KMS-11 (cell line): ENCODE measurements around the gene EXOC6B.

Source experiments
- H2AFZ ChIP-seq: fragments of 200-600 bp; sonication (generic); 2 replicates; pipeline ENCODE4 v1.6.1; 2016; ENCODE audit warnings: antibody characterized with exemption, mixed run types, low read depth
- H3K27ac ChIP-seq: fragments of 200-600 bp; sonication (generic); 2 replicates; pipeline ENCODE4 v1.6.1; 2016; ENCODE audit warnings: mild to moderate bottlenecking, mixed run types
- H3K27me3 ChIP-seq: fragments of 200-600 bp; sonication (generic); 2 replicates; pipeline ENCODE4 v1.6.1; 2017; ENCODE audit warnings: mild to moderate bottlenecking, low read depth, mixed run types, moderate library complexity; ENCODE audit not compliant: insufficient read depth
- H3K36me3 ChIP-seq: fragments of 200-600 bp; sonication (generic); 2 replicates; pipeline ENCODE4 v1.6.1; 2017; ENCODE audit warnings: mild to moderate bottlenecking, mixed run types; ENCODE audit not compliant: insufficient read depth
- H3K4me1 ChIP-seq: fragments of 200-600 bp; sonication (generic); 2 replicates; pipeline ENCODE4 v1.6.1; 2016; ENCODE audit warnings: mild to moderate bottlenecking, low read depth, mixed run types; ENCODE audit not compliant: poor library complexity, severe bottlenecking
- H3K4me2 ChIP-seq: fragments of 200-600 bp; sonication (generic); 2 replicates; pipeline ENCODE4 v1.7.0; 2016; ENCODE audit warnings: mild to moderate bottlenecking, mixed run types
- H3K4me3 ChIP-seq: fragments of 200-600 bp; sonication (generic); IDR thresholded peaks from 2 replicates; pipeline ENCODE4 v1.6.1; 2017; ENCODE audit warnings: low read depth, low read length, mixed read lengths; ENCODE audit not compliant: insufficient read depth
- H3K79me2 ChIP-seq: fragments of 200-600 bp; sonication (generic); 2 replicates; pipeline ENCODE4 v1.6.1; 2016; ENCODE audit warnings: low read depth, mixed run types; ENCODE audit not compliant: insufficient read depth
- H3K9ac ChIP-seq: fragments of 200-600 bp; sonication (generic); 2 replicates; pipeline ENCODE4 v1.6.1; 2016; ENCODE audit warnings: mild to moderate bottlenecking, mixed run types
- H4K20me1 ChIP-seq: fragments of 200-600 bp; sonication (generic); 2 replicates; pipeline ENCODE4 v1.6.1; 2016; ENCODE audit warnings: mild to moderate bottlenecking, mixed run types; ENCODE audit not compliant: insufficient read depth
- CTCF ChIP-seq: fragments of 200-600 bp; sonication (generic); conservative IDR thresholded peaks from 2 replicates; pipeline ENCODE4 v1.6.1; 2017; ENCODE audit warnings: low read depth, mild to moderate bottlenecking, antibody characterized with exemption, low read length, moderate library complexity, mixed read lengths

The EXOC6B gene

GRCh38 chr2:72153026-72153791, 672.6 kb downstream of the EXOC6B start:
- Histone ChIP-seq H4K20me1 (no peaks in the 10 kb centered on the region), H3K27me3 (peaks cover 12% of the 10 kb centered on the region), H3K4me3 (no peak overlapping the region), H3K4me1 (peaks cover 11% of the 10 kb centered on the region), H3K36me3 (no peaks in the 10 kb centered on the region), H3K9ac (no peak overlapping the region), H2AFZ (no peak overlapping the region), H3K27ac (no peak overlapping the region), H3K4me2 (no peak overlapping the region), H3K79me2 (no peaks in the 10 kb centered on the region)
- no peak for TF ChIP-seq CTCF

- Histone ChIP-seq H3K27ac (no peak overlapping the region), H3K4me2 (peak overlapping the region; percentile 74; the same call in 1 of the 2 replicates)
- no peak for TF ChIP-seq CTCF
Observed at GRCh38 chr2:72150861-72151356, 674.9 kb downstream of the EXOC6B start.

DNA sequence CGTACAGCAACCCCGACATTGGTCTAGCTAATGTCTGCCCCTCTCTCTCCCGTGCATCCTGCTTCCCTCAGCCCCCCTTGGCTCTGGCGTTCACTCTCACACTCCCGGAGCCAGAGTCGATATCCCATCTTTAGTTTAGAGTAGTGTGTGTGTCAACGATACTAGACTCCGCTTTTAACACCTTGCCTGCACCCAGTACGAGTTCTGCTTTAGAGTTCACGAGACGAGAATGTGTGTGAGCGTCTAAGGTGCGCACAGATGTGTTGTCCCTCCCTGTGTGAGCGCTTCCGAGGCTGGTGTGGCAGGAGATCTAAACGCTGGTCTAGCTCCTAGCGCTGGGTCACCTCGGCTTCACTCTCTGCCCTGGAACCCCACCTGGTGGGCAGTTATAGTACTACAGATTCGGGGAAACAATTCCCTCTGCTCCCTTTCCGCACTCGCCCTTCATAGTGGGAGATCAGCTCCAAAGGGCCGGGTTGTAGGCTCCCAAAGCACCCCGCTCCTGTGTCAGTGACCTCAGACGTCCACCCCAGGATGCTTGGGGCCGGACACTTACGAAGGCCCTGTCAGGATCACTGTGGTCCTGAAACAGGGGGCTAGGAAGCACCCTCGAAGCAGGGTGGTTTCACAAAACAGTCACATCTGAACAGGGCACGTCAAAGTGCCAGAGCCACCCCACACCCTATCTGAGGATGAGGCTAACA, 675.5 kb downstream of the EXOC6B start:
- Histone ChIP-seq H3K27me3 (peaks cover 41% of the 10 kb centered on the region), H3K4me3 (peak overlapping the region; percentile 67), H4K20me1 (no peaks in the 10 kb centered on the region), H3K36me3 (no peaks in the 10 kb centered on the region), H3K4me2 (peak overlapping the region; percentile 74), H3K4me1 (peaks cover 21% of the 10 kb centered on the region), H3K9ac (no peak overlapping the region), H2AFZ (peak overlapping the region; percentile 57), H3K27ac (no peak overlapping the region), H3K79me2 (no peaks in the 10 kb centered on the region)
- peak; percentile 91 for TF ChIP-seq CTCF

More at GRCh38 chr2:72150861-72151356, 674.9 kb downstream of the EXOC6B start:
- Histone ChIP-seq H3K4me3 (no peak overlapping the region), H3K79me2 (no peaks in the 10 kb centered on the region), H3K36me3 (no peaks in the 10 kb centered on the region), H3K9ac (no peak overlapping the region), H3K27me3 (peaks cover 35% of the 10 kb centered on the region), H2AFZ (peak overlapping the region; percentile 57; the same call in 1 of the 2 replicates), H4K20me1 (no peaks in the 10 kb centered on the region), H3K4me1 (peaks cover 17% of the 10 kb centered on the region)

- Histone ChIP-seq H3K36me3 (no peaks in the 10 kb centered on the region), H3K27ac (no peak overlapping the region), H3K4me3 (peak overlapping the region; percentile 67), H2AFZ (peak overlapping the region; percentile 57), H3K27me3 (peaks cover 47% of the 10 kb centered on the region), H3K4me1 (peaks cover 21% of the 10 kb centered on the region), H4K20me1 (no peaks in the 10 kb centered on the region), H3K9ac (no peak overlapping the region), H3K4me2 (peak overlapping the region; percentile 74), H3K79me2 (no peaks in the 10 kb centered on the region)
- no peak for TF ChIP-seq CTCF
Observed at GRCh38 chr2:72149556-72150156, 676.2 kb downstream of the EXOC6B start.
